A549 (cell line): ENCODE results near the gene KSR1. TPM values are rescaled to one million over a fixed set of nuclear protein-coding genes. Genes with fewer than 3 reads are reported as not detected.

Source experiments
- ATAC-seq, 2 experiments: fragments of 200-7000 bp in 1 of 2; fragments of >200 bp in 1 of 2; cut with Nextera tagmentation in 1 of 2; cut with Tn5 transposase in 1 of 2; 3 replicates each; pipeline versions ENCODE4 v1.8.0 to v1.9.1; 2018 to 2020; ENCODE audit warnings: mild to moderate bottlenecking in 1 of 2, moderate library complexity in 1 of 2
- CTCF ChIA-PET: fragments of 300-600 bp; sonication (Branson Sonifier 250); formaldehyde crosslinking; extraction: SDS; loops from one replicate; lab custom pipeline; 2021; ENCODE audit warnings: antibody characterized with exemption, inconsistent platforms; lab: Yijun Ruan, JAX
- POLR2A ChIA-PET: fragments of 350-600 bp; formaldehyde crosslinking; extraction: SDS; loops from one replicate; lab custom pipeline; 2021; ENCODE audit warnings: antibody characterized with exemption, inconsistent platforms; lab: Yijun Ruan, JAX
- DNase-seq, 2 experiments: peaks; one replicate each; pipeline versions ENCODE4 v3.0.0 to v3.0.0-alpha.2; 2011 to 2016; ENCODE audit warnings: low read depth in 1 of 2, low spot score in 1 of 2
- FAIRE-seq: peaks from 2 replicates; lab custom pipeline; 2011; peaks lifted over from hg19 to GRCh38; lab: Jason Lieb, UNC
- H3K27ac ChIP-seq, 2 experiments: fragments of >200 bp; sonication (Bioruptor Twin); formaldehyde crosslinking; 3 replicates each; pipeline ENCODE4 v1.5.1; 2016 to 2017
- H3K4me1 ChIP-seq: fragments of >200 bp; sonication (Bioruptor Twin); formaldehyde crosslinking; 3 replicates; pipeline ENCODE4 v1.6.1; 2016
- H3K4me2 ChIP-seq: fragments of >200 bp; sonication (Bioruptor Twin); formaldehyde crosslinking; 3 replicates; pipeline ENCODE4 v1.6.1; 2016
- H3K4me3 ChIP-seq: fragments of >200 bp; sonication (Bioruptor Twin); formaldehyde crosslinking; 3 replicates; pipeline ENCODE4 v1.5.1; 2016
- H3K9me3 ChIP-seq: fragments of >200 bp; sonication (Bioruptor Twin); formaldehyde crosslinking; 3 replicates; pipeline ENCODE4 v1.6.1; 2016
- CHD2 ChIP-seq: fragments of 150-350 bp; IDR thresholded peaks from 2 replicates; pipeline ENCODE4 v1.6.1; 2014; ENCODE audit warnings: low read length; ENCODE audit not compliant: partially characterized antibody
- EHMT2 ChIP-seq: fragments of 200-600 bp; sonication (generic); IDR thresholded peaks from 2 replicates; pipeline ENCODE4 v1.6.1; 2016; ENCODE audit warnings: antibody characterized with exemption, low read depth, mild to moderate bottlenecking, moderate library complexity
- FOSL2 ChIP-seq, 2 experiments: fragments of 450-650 bp in 1 of 2; fragments of >200 bp in 1 of 2; sonication (Bioruptor Twin) in 1 of 2; formaldehyde crosslinking; IDR thresholded peaks; 2 replicates each; pipeline versions ENCODE4 v1.5.0 to v1.6.1; 2016 to 2020; ENCODE audit warnings: mild to moderate bottlenecking in 1 of 2, moderate library complexity in 1 of 2
- HOXA7 ChIP-seq: fragments of 250-450 bp; sonication (Bioruptor Pico); IDR thresholded peaks from 2 replicates; pipeline ENCODE4 v1.5.0; 2020; ENCODE audit warnings: mild to moderate bottlenecking, moderate library complexity
- HOXB5 ChIP-seq: fragments of 250-450 bp; sonication (Bioruptor Pico); IDR thresholded peaks from 2 replicates; pipeline ENCODE4 v1.5.0; 2020; ENCODE audit warnings: mild to moderate bottlenecking, moderate library complexity
- NR3C1 ChIP-seq: fragments of >200 bp; sonication (Bioruptor Twin); formaldehyde crosslinking; IDR thresholded peaks from 3 replicates; pipeline ENCODE4 v1.6.1; 2017
- PHF8 ChIP-seq: fragments of 200-600 bp; sonication (generic); IDR thresholded peaks from 2 replicates; pipeline ENCODE4 v1.6.1; 2016; ENCODE audit warnings: low read depth, mild to moderate bottlenecking, antibody characterized with exemption, moderate library complexity, borderline replicate concordance
- POLR2AphosphoS2 ChIP-seq: conservative IDR thresholded peaks from 2 replicates; pipeline ENCODE4 v1.6.1; 2012; ENCODE audit warnings: low read length, improper control_type of control experiment, inconsistent platforms
- SREBF2 ChIP-seq: fragments of 450-650 bp; IDR thresholded peaks from 2 replicates; pipeline ENCODE4 v1.6.1; 2014; ENCODE audit warnings: mild to moderate bottlenecking, moderate library complexity
- ZFP36 ChIP-seq: fragments of 450-650 bp; IDR thresholded peaks from 2 replicates; pipeline ENCODE4 v1.6.1; 2014; ENCODE audit warnings: borderline replicate concordance; ENCODE audit not compliant: partially characterized antibody
- WGBS: methylation state at CpG from one replicate; pipeline ENCODE4 v1.1.6; 2017; ENCODE audit errors: missing lambda C conversion rate; 5-methylcytosine and 5-hydroxymethylcytosine counted together
- polyA plus RNA-seq, 4 experiments: library from polyadenylated mRNA; depleted of rRNA in 3 of 4; stranded (reverse); fragments of >200 nt; fragmentation: RNase III in 1 of 4; extraction: RNeasy Plus Mini Kit Qiagen cat#74134 plus additional on column Dnase treatment in 1 of 4; gene quantifications; 2 replicates in 3 of 4; 3 replicates in 1 of 4; pipeline ENCODE4 v1.2.3, GENCODE V29; 2011 to 2017
- TF ChIP-seq, protein P1 (sequence below): fragments of >200 bp; sonication (Bioruptor Twin); formaldehyde crosslinking; IDR thresholded peaks from 3 replicates; pipeline ENCODE4 v1.5.1; 2016

Gene KSR1
- polyA plus RNA-seq, 2 of the 4 experiments (the other 2 are of a cell fraction): 13.3 to 14.6 TPM

DNA sequence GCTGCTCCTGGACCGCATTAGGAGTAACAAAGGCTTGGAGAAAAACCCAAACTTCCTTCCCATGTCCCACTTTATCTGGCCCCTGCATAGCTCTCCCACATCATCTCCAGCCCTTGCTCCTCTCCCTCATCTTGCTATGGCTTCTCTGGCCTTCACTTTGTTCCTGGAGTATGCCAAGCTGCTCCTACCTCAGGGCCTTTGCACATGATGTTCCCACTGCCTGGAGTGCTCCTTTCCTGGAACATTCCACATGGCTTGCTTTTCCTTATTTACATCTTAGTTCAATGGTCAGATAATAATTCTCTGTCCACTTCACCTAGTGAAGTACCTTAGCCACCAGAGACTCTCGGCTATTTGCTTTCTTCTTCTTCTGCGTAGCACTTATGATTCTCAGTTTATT, 4.3 kb upstream of the KSR1 start:
- POLR2A ChIA-PET: no interaction called here
- Histone ChIP-seq H3K4me2 (no peak overlapping the region), H3K9me3 (no peaks in the 10 kb centered on the region), H3K4me3 (no peak overlapping the region), H3K4me1 (peaks cover 6% of the 10 kb centered on the region), H3K27ac (no peak overlapping the region)
- CTCF ChIA-PET: interaction anchor here (0.5 to 3.2 kb wide), 4 partner anchors 98 to 401 kb away, joined by 4 to 21 read pairs (median 7); no protein-coding TSS in a partner anchor
- no peak for FAIRE-seq
- no peak for ATAC-seq
- no peak for DNase-seq
- TF ChIP-seq CHD2: no peak
- TF ChIP-seq, protein P1, sequence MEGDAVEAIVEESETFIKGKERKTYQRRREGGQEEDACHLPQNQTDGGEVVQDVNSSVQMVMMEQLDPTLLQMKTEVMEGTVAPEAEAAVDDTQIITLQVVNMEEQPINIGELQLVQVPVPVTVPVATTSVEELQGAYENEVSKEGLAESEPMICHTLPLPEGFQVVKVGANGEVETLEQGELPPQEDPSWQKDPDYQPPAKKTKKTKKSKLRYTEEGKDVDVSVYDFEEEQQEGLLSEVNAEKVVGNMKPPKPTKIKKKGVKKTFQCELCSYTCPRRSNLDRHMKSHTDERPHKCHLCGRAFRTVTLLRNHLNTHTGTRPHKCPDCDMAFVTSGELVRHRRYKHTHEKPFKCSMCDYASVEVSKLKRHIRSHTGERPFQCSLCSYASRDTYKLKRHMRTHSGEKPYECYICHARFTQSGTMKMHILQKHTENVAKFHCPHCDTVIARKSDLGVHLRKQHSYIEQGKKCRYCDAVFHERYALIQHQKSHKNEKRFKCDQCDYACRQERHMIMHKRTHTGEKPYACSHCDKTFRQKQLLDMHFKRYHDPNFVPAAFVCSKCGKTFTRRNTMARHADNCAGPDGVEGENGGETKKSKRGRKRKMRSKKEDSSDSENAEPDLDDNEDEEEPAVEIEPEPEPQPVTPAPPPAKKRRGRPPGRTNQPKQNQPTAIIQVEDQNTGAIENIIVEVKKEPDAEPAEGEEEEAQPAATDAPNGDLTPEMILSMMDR: no peak
- TF ChIP-seq HOXA7 (CRISPR knock-in tag): no peak
- WGBS: 97% methylated on average over 3 of the region's 3 CpGs

- no peak for DNase-seq
- POLR2A ChIA-PET: interaction anchor here (0.6 kb wide), 1 partner anchor 996 kb away, joined by 3 read pairs; no protein-coding TSS in a partner anchor
- ATAC-seq: no peak
- H3K27ac ChIP-seq: no peak overlapping the region
- H3K4me2 ChIP-seq: no peak overlapping the region
- TF ChIP-seq HOXA7 (CRISPR knock-in tag) (no peak), HOXB5 (CRISPR knock-in tag) (no peak)
- CTCF ChIA-PET: interaction anchor here (1.1 to 3.2 kb wide), 5 partner anchors 99 to 216 kb away, joined by 3 to 21 read pairs (median 6); no protein-coding TSS in a partner anchor
- FAIRE-seq: no peak
- 50% methylated on average over 5 of the region's 5 CpGs for WGBS
- H3K4me1 ChIP-seq: peaks cover 6% of the 10 kb centered on the region
- no peaks in the 10 kb centered on the region for H3K9me3 ChIP-seq
- no peak overlapping the region for H3K4me3 ChIP-seq
These were observed 3.4 kb upstream of the KSR1 start for GRCh38 chr17:27452828-27453227.

DNA sequence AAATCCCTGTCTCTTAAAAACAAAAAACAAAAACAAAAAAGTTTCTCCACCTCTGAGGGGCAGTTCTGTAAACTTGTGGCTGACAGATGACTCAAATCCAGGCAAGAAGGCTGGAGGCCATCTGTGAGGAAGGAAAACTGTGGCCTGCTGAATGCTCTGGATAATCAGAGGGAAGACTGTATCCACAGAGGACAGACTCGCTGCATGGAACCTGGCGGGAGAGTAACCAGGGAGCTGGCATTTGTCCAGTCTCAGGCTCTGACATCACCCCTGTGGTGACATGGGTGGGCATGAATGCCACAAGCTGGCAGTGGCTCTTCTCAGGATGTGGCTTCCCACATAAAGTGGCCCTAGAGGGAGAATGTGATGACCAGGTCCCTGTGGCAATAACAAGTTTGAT, 2.8 kb upstream of the KSR1 start:
- DNase-seq (no peak), FAIRE-seq (no peak), ATAC-seq (no peak)
- peaks cover 13% of the 10 kb centered on the region for H3K4me1 ChIP-seq
- H3K9me3 ChIP-seq: no peaks in the 10 kb centered on the region
- H3K27ac ChIP-seq: no peak overlapping the region
- CTCF ChIA-PET: interaction anchor here (1.1 to 3.2 kb wide), 4 partner anchors 99 to 216 kb away, joined by 3 to 21 read pairs (median 6); no protein-coding TSS in a partner anchor
- no peak overlapping the region for H3K4me2 ChIP-seq
- POLR2A ChIA-PET: no interaction called here
- no peak overlapping the region for H3K4me3 ChIP-seq
- TF ChIP-seq POLR2AphosphoS2: no peak
- TF ChIP-seq FOSL2 (IDR thresholded peaks at IDR 0.05): no peak
- no peak for TF ChIP-seq FOSL2 (CRISPR knock-in tag; IDR thresholded peaks at IDR 0.05)
- 78% methylated on average over 2 of the region's 2 CpGs for WGBS

- Histone ChIP-seq H3K4me3 (no peak overlapping the region), H3K9me3 (no peaks in the 10 kb centered on the region), H3K4me1 (peaks cover 19% of the 10 kb centered on the region), H3K27ac (no peak overlapping the region), H3K4me2 (no peak overlapping the region)
- 62% methylated on average over 4 of the region's 4 CpGs for WGBS
- POLR2A ChIA-PET: no interaction called here
- no peak for DNase-seq
- CTCF ChIA-PET: interaction anchor here (0.7 to 3.2 kb wide), 5 partner anchors 67 to 217 kb away, joined by 3 to 21 read pairs (median 3); no protein-coding TSS in a partner anchor
- ATAC-seq: no peak
- no peak for FAIRE-seq
- no peak for TF ChIP-seq NR3C1
- no peak for TF ChIP-seq ZFP36
- TF ChIP-seq SREBF2: no peak
- TF ChIP-seq EHMT2: no peak
- no peak for TF ChIP-seq PHF8
- TF ChIP-seq, protein P1: no peak
These were observed 2.2 kb upstream of the KSR1 start for GRCh38 chr17:27454089-27454488.
